Activated CD4-positive, alpha-beta T cell treated with anti-CD3 and anti-CD28 coated beads, Interleukin-2, Interleukin-4, amounts not matched to agents 100 ng/mL and 50 ng/mL, durations not matched to agents 16 hours and 8 hours (primary cell): ENCODE data around the gene PID1.

Experiments used
- DNase-seq: peaks from one replicate; pipeline ENCODE4 v3.0.0-alpha.2; 2020; ENCODE audit warnings: low spot score

Gene PID1

DNA sequence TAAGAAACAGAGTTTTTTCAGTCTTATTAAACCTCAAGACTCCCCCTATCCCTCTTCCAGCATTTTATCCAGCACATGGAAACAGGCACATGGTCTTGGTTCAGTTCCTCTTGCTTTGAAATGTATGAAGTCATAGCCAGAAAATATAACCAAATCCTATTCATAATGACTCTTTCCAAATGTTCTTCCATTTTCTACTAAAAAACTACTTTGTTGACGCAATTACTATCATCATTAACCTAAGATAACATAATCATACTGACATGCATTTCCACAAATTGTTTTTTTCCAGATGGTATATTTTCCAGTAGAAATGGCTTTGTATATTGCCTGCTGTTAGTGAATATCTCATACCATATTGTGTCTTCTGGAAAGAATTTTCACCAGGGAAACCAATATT is 261.3 kb downstream of the PID1 start:
- DNase-seq: no peak

DNA sequence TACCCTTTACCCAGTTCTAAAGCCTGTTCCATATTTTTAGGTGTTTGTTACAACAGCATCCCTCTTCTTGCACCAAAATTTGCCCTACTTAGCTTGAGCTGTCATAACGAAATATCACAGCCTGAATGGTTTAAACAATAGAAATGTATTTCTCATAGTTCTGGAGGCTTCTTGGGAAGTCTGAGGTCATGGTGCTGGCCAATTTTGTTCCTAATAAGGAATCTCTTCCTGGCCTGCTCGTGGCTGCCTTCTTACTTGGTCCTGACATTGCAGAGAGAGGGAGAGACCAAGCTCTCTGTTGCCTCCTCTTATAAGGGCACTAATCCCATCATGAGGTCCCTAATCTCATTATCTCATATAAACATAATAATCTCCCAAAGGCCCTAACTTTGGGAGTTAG is 267.8 kb downstream of the PID1 start:
- DNase-seq: no peak

DNA sequence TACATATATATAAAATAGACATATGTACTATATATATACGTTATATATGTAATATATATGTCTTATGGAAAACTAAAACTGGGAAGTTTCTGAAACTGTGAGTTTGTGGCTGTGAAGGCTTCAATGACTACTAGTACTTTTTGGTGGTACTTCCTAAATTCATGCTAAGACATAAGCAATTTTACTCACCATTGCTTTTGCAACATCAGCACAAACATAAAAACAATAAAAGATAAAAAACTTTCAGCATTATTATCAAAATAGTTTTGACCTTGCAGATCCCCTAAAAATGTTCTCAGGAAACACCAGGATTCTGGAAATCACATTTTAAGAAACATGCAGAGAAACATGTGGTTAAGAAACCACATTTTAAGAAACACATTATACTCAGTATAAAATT is 269.9 kb downstream of the PID1 start:
- no peak for DNase-seq

DNA sequence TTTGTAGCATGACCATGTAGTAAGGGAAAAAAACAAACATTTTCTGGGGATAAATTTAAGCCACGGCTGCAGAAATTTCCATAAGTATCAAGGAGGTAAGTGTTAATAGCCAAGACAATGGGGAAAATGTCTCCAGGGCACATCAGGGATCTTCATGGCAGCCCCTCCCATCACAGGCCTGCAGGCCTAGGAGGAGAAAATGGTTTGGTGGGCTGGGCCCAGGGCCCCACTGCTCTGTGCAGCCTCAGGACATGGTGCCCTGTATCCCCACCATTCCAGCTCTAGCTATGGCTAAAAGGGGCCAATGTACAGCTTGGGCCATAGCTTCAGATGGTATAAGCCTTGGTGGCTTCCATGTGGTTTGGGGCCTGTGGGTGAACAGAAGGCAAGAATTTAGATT is 271.8 kb downstream of the PID1 start:
- no peak for DNase-seq

DNA sequence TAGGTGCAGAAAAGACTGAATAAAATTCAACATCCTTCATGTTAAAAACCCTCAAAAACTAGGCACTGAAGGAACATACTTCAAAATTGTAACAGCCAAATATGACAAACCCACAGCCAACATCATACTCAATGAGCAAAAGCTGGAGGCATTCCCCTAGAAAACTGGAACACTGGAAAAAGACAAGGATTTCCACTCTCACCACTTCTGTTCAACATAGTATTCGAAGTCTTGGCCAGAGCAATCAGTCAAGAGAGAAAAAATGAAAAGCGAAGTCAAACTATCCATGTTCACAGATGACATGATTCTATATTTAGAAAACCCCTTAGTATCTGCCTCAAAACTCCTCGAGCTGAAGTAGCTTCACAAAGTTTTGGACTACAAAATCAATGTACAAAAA is 282.3 kb downstream of the PID1 start:
- no peak for DNase-seq

DNA sequence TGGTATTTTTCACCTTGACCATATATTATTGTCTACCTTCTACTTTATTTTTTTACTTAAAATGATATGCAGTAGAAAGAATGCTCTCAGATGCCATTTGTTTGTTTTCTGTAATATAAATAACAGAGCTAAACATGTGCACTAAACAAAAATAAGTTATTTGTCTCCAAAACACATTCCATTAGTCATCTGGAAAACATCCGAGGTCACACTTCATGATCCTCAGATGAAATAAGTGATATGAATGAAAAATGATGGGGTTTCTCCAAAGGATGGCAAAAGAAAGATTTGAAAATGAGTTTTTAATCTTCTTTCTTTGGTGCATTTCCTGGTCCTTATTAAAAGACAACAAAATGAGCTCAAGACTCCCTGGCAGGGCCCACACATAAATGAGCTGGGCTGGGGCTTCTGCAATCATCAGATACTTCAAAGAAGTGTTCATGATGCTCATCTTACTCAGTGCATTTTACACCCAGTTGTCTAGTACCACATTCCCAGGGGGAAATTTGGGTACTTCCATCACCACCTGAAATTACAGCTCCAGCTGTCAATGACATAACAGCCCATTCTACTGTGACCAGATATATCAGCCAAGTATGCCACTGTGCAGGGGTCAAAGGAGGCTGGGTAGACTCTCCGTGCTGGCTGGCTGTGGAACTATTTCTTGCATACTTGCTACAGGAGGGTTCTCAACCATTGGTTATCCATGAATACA is 283.5 kb downstream of the PID1 start:
- DNase-seq: no peak

DNA sequence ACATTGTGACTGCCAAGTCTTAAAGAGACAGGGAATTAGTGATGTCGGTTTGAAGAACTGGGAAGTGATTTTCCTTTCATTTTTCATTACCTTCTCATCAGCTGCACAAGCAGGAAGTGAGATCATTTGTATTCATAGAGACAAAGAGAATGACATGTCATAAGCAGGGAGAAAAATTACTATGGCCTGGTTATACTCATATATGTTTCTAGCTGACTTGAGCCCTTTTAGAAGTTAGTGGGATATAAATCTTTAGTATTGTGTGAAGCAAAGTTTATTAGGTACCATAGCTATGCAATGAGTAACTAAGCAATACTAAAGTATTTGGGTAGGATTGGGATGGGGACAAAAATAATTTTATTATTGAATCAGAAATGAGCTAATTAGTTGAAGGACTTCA is 284.1 kb downstream of the PID1 start:
- DNase-seq: no peak

DNA sequence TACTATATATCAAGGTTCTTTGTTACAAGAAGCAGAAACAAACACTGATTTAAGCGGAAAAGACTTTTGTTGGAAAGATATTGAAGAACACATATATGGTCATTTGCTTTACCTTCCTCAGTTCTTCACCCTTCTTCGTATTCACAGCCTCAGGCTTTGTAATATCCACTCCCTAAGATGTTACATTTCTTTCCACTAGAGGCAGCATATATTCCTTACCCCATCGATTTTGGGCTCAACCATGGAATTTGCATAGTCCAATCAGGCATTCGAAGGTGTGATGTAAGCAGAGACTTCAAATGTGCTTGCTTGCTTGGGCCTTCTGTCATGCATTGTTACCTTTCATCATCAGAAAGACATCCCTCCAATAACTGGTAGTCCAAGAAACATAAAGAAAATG is 287.4 kb downstream of the PID1 start:
- DNase-seq: no peak

DNA sequence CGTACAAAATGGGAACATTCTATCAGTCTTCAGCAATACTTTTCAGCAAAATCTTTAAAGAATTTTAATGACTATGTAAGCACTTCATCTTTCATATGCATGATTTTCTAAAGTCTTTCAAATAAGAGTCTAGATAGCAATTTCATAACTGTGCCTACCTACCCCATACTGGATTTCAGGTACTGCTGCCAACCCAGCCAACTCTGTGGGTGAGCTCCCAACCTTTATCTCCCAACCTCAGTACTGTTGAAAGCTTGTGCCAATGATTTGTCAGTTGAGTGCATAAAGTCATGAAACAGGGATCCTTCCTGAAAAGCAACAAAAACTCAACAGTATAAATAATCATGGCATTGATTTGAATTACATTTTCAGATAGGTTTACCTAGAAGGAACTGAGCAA is 296.9 kb downstream of the PID1 start:
- no peak for DNase-seq
